Neutrophil (primary cell): ENCODE measurements around the gene NUMB.

Experiments
- H3K27ac ChIP-seq: fragments of 200-600 bp; sonication (generic); 2 replicates; pipeline ENCODE4 v1.5.1; 2016; ENCODE audit warnings: mild to moderate bottlenecking, moderate library complexity
- H3K27me3 ChIP-seq: fragments of 200-600 bp; sonication (generic); 2 replicates; pipeline ENCODE4 v1.6.0; 2016; ENCODE audit warnings: mild to moderate bottlenecking
- H3K36me3 ChIP-seq: fragments of 200-600 bp; sonication (generic); 2 replicates; pipeline ENCODE4 v1.5.1; 2017
- H3K4me1 ChIP-seq, 2 experiments: fragments of 200-600 bp in 1 of 2; sonication (generic) in 1 of 2; 1 replicate in 1 of 2; 2 replicates in 1 of 2; pipeline versions ENCODE4 v1.5.1 to v1.6.1; 2013 to 2016; ENCODE audit warnings: low read depth in 1 of 2, low read length in 1 of 2, mild to moderate bottlenecking in 1 of 2, moderate library complexity in 1 of 2; ENCODE audit not compliant: control insufficient read depth in 1 of 2, insufficient read depth in 1 of 2
- H3K4me3 ChIP-seq, 2 experiments: fragments of 200-600 bp in 1 of 2; sonication (generic) in 1 of 2; 1 replicate in 1 of 2; 2 replicates in 1 of 2; pipeline ENCODE4 v1.5.1; 2013 to 2016; ENCODE audit warnings: low read depth in 1 of 2, low read length in 1 of 2, mild to moderate bottlenecking in 1 of 2, moderate library complexity in 1 of 2
- H3K9me3 ChIP-seq: fragments of 200-600 bp; sonication (generic); 2 replicates; pipeline ENCODE4 v1.5.1; 2016
- CTCF ChIP-seq: fragments of 200-600 bp; sonication (generic); IDR thresholded peaks from 2 replicates; pipeline ENCODE4 v1.5.1; 2016; ENCODE audit warnings: antibody characterized with exemption

NUMB gene

GRCh38 chr14:73232984-73233383 lies 225.4 kb downstream of the NUMB start:
- TF ChIP-seq CTCF, result no peak
- Histone ChIP-seq H3K4me1 (peaks cover 12% of the 10 kb centered on the region in 2 experiments), H3K9me3 (no peaks in the 10 kb centered on the region), H3K27ac (no peak overlapping the region), H3K27me3 (peaks cover 65% of the 10 kb centered on the region), H3K4me3 (no peak overlapping the region), H3K36me3 (peaks cover 22% of the 10 kb centered on the region)

GRCh38 chr14:73231981-73232851 lies 226.1 kb downstream of the NUMB start:
- Histone ChIP-seq H3K4me1 (peaks cover 4 to 5% of the 10 kb centered on the region in 2 experiments), H3K4me3 (no peak overlapping the region), H3K9me3 (no peaks in the 10 kb centered on the region), H3K36me3 (peaks cover 29% of the 10 kb centered on the region), H3K27me3 (peaks cover 57% of the 10 kb centered on the region), H3K27ac (no peak overlapping the region)
- no peak for TF ChIP-seq CTCF

GRCh38 chr14:73230051-73230450 lies 228.3 kb downstream of the NUMB start:
- Histone ChIP-seq H3K4me1 (no peaks in the 10 kb centered on the region), H3K27me3 (peaks cover 35% of the 10 kb centered on the region), H3K9me3 (no peaks in the 10 kb centered on the region), H3K27ac (no peak overlapping the region), H3K36me3 (peaks cover 50% of the 10 kb centered on the region), H3K4me3 (no peak overlapping the region)
- no peak for TF ChIP-seq CTCF

- no peak overlapping the region for H3K4me3 ChIP-seq
- no peak for TF ChIP-seq CTCF
Measured at GRCh38 chr14:73227812-73228781, 230.2 kb downstream of the NUMB start.

GRCh38 chr14:73225496-73225895 lies 232.8 kb downstream of the NUMB start:
- Histone ChIP-seq H3K27ac (no peak overlapping the region), H3K4me3 (no peak overlapping the region), H3K4me1 (no peaks in the 10 kb centered on the region), H3K36me3 (peaks cover 95% of the 10 kb centered on the region), H3K9me3 (no peaks in the 10 kb centered on the region), H3K27me3 (no peaks in the 10 kb centered on the region)
- no peak for TF ChIP-seq CTCF

More at GRCh38 chr14:73227812-73228781, 230.2 kb downstream of the NUMB start:
- H3K9me3 ChIP-seq, result no peaks in the 10 kb centered on the region
- H3K27me3 ChIP-seq, result peaks cover 16% of the 10 kb centered on the region
- H3K36me3 ChIP-seq, result peaks cover 69% of the 10 kb centered on the region
- no peak overlapping the region for H3K27ac ChIP-seq
- no peaks in the 10 kb centered on the region for H3K4me1 ChIP-seq
